ENCODE measurements around the gene DSCAML1.

DSCAML1 gene

GRCh38 chr11:117796872-117797529, at the start of gene DSCAML1:
TSS of gene DSCAML1 (minus strand) at chr11:117797216. CDS start at chr11:117797079, 137 bp downstream.
- peak; percentile 73 for DNase-seq

- peak; percentile 80 for DNase-seq
Observed at GRCh38 chr11:117843666-117844484, 46.9 kb upstream of the DSCAML1 start.

GRCh38 chr11:117842131-117842941, 45.3 kb upstream of the DSCAML1 start:
- no peak for DNase-seq

GRCh38 chr11:117841551-117842031, 44.6 kb upstream of the DSCAML1 start:
- no peak for DNase-seq

GRCh38 chr11:117840881-117841550, 44.0 kb upstream of the DSCAML1 start:
- no peak for DNase-seq

- DNase-seq, result no peak
Observed at GRCh38 chr11:117839936-117840813, 43.2 kb upstream of the DSCAML1 start.

GRCh38 chr11:117839380-117839881, 42.4 kb upstream of the DSCAML1 start:
- no peak for DNase-seq

- no peak for DNase-seq
Observed at GRCh38 chr11:117838901-117839300, 41.9 kb upstream of the DSCAML1 start.

GRCh38 chr11:117837791-117838190, 40.8 kb upstream of the DSCAML1 start:
- no peak for DNase-seq

GRCh38 chr11:117837070-117837776, 40.2 kb upstream of the DSCAML1 start:
- DNase-seq, result no peak

GRCh38 chr11:117836077-117836960, 39.3 kb upstream of the DSCAML1 start:
- DNase-seq, result no peak

- DNase-seq, result no peak
Observed at GRCh38 chr11:117835576-117835975, 38.6 kb upstream of the DSCAML1 start.

- no peak for DNase-seq
Observed at GRCh38 chr11:117834838-117835443, 37.9 kb upstream of the DSCAML1 start.

GRCh38 chr11:117834068-117834810, 37.2 kb upstream of the DSCAML1 start:
- DNase-seq, result peak; percentile 25

GRCh38 chr11:117833401-117833891, 36.4 kb upstream of the DSCAML1 start:
- peak; percentile 98 for DNase-seq

GRCh38 chr11:117832511-117832910, 35.5 kb upstream of the DSCAML1 start:
- DNase-seq, result no peak

GRCh38 chr11:117831661-117832415, 34.8 kb upstream of the DSCAML1 start:
- no peak for DNase-seq

Data from DMS53 (cell line).